Parathyroid adenoma (tissue), 2 donors: Measurements from ENCODE around the gene SLC9A3.

Source experiments
- H2AFZ ChIP-seq: fragments of 300-600 bp; sonication (generic); one replicate; pipeline ENCODE4 v1.7.0; 2017; ENCODE audit warnings: antibody characterized with exemption, mild to moderate bottlenecking
- H3K27ac ChIP-seq: fragments of 300-600 bp; sonication (generic); one replicate; pipeline ENCODE4 v1.7.0; 2017
- H3K27me3 ChIP-seq: fragments of 300-600 bp; sonication (generic); one replicate; pipeline ENCODE4 v1.7.0; 2017; ENCODE audit warnings: low read length; ENCODE audit not compliant: control insufficient read depth, insufficient read depth
- H3K36me3 ChIP-seq: fragments of 300-600 bp; sonication (generic); one replicate; pipeline ENCODE4 v1.7.0; 2017; ENCODE audit warnings: low read length; ENCODE audit not compliant: control insufficient read depth, insufficient read depth
- H3K4me1 ChIP-seq: fragments of 300-600 bp; sonication (generic); one replicate; pipeline ENCODE4 v1.7.0; 2017; ENCODE audit warnings: control low read depth
- H3K4me2 ChIP-seq: fragments of 300-600 bp; sonication (generic); one replicate; pipeline ENCODE4 v1.7.0; 2017; ENCODE audit warnings: low read length
- H3K4me3 ChIP-seq: fragments of 300-600 bp; sonication (generic); one replicate; pipeline ENCODE4 v1.7.0; 2017; ENCODE audit warnings: low read depth, low read length
- H3K79me2 ChIP-seq: fragments of 300-600 bp; sonication (generic); one replicate; pipeline ENCODE4 v1.7.0; 2017; ENCODE audit warnings: control low read depth
- H3K9ac ChIP-seq: fragments of 300-600 bp; sonication (generic); one replicate; pipeline ENCODE4 v1.7.0; 2017; ENCODE audit warnings: mild to moderate bottlenecking
- H3K9me3 ChIP-seq: fragments of 300-600 bp; sonication (generic); one replicate; pipeline ENCODE4 v1.7.0; 2017; ENCODE audit warnings: low read length; ENCODE audit not compliant: control insufficient read depth
- TF ChIP-seq, protein P1 (sequence below): fragments of 300-600 bp; sonication (generic); IDR thresholded peaks from one replicate; pipeline ENCODE4 v1.7.0; 2017; ENCODE audit warnings: antibody characterized with exemption, mild to moderate bottlenecking
- donor health status: primary hyperparathyroidism.

SLC9A3 gene

DNA sequence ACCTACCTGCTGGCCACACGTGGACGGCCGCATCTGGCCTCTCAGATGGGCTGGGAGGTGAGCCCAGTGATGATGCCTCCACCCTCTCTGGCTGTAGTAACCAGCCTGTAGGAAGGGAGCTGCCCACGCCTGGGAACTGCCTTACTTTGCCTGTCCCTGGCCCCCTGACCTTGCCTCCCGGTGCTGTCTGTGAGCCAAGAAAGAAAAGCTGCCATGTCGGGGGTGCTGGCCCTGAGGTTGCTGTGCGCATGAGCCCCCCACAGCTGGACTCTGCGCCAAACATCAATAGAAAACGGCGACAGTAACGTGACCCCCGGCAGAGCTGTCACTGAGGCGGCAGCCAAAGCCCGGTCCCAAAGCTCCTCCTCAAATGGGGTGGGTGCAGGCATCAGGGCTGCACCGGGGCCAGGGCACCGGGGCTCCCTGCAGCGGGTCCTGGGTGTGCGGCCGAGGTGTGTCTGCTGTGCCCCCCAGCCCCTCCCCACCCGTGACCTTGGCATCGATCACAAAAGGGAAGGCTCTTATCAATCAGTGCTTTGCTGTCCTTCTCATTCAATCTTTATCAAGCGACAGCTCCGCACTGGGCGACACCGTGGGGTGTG is 15.3 kb upstream of the SLC9A3 start:
- Histone ChIP-seq H3K9me3 (no peaks in the 10 kb centered on the region), H3K27me3 (peaks cover 4% of the 10 kb centered on the region), H3K4me2 (no peak overlapping the region), H2AFZ (no peak overlapping the region), H3K4me1 (no peaks in the 10 kb centered on the region), H3K4me3 (no peak overlapping the region), H3K36me3 (no peaks in the 10 kb centered on the region), H3K27ac (no peak overlapping the region), H3K79me2 (no peaks in the 10 kb centered on the region), H3K9ac (no peak overlapping the region)
- TF ChIP-seq, protein P1, sequence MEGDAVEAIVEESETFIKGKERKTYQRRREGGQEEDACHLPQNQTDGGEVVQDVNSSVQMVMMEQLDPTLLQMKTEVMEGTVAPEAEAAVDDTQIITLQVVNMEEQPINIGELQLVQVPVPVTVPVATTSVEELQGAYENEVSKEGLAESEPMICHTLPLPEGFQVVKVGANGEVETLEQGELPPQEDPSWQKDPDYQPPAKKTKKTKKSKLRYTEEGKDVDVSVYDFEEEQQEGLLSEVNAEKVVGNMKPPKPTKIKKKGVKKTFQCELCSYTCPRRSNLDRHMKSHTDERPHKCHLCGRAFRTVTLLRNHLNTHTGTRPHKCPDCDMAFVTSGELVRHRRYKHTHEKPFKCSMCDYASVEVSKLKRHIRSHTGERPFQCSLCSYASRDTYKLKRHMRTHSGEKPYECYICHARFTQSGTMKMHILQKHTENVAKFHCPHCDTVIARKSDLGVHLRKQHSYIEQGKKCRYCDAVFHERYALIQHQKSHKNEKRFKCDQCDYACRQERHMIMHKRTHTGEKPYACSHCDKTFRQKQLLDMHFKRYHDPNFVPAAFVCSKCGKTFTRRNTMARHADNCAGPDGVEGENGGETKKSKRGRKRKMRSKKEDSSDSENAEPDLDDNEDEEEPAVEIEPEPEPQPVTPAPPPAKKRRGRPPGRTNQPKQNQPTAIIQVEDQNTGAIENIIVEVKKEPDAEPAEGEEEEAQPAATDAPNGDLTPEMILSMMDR: no peak

DNA sequence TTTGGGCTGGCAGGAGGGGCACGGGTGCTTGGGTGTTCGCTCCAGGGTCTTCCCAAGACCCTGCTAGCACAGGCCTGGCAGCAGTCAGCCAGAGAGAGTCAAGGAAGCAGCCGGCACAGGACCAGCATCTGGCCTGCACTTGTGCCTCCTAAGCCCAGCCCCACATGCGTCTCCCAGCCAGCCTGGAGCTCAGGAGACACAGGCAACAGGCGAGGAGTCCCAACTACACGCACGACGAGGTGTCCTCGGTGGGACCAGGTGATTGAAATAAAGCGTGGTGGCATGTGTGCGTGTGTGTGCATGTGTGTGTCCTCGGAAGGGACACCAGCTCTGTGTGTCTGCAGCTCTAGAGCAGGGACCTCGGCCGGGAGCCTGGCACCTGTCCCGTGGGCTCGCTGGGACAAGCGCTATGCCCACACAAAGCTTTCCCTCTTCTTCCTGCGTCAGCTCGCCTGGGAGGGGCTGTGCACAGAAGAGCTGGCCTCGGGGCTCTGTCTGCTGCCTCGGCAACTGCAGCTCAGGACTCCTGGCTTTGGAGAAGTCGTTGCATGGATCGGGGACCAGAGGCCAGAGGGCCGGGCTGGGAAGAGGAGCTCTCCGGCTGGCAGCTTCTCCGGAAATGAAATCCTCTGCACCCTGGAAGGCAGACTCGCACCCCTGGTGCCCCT is 14.7 kb upstream of the SLC9A3 start:
- no peak overlapping the region for H3K9ac ChIP-seq
- no peak overlapping the region for H2AFZ ChIP-seq
- no peak overlapping the region for H3K27ac ChIP-seq
- H3K79me2 ChIP-seq: no peaks in the 10 kb centered on the region
- TF ChIP-seq, protein P1: no peak
- H3K4me2 ChIP-seq: no peak overlapping the region
- H3K9me3 ChIP-seq: no peaks in the 10 kb centered on the region
- no peak overlapping the region for H3K4me3 ChIP-seq
- H3K27me3 ChIP-seq: peaks cover 4% of the 10 kb centered on the region
- no peaks in the 10 kb centered on the region for H3K36me3 ChIP-seq
- no peaks in the 10 kb centered on the region for H3K4me1 ChIP-seq

DNA sequence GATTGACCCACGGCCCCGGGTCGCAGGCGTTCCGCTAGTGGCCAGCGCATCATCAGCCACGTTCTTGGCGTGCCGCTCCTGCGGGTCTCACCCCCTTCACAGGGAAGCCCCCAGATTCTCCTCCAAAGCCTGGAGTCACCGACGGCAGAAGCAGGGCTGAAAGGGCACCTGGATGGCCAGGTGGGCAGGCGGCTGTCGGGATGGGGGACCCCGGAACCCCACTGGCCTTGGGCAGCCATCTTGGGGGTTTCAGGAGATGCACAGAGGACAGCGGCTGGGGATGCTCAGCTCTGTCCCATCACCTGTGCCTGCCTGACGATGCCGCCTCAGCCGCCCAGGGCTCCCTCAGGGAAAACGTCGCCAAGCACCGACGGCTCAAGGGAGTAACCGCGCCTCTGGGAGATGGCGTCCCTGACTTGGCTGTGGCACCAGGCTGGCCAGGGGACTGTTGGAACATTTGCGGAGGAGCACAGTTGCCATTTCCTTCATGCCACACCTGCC is 14.1 kb upstream of the SLC9A3 start:
- H3K36me3 ChIP-seq: no peaks in the 10 kb centered on the region
- no peaks in the 10 kb centered on the region for H3K9me3 ChIP-seq
- H3K4me2 ChIP-seq: no peak overlapping the region
- no peaks in the 10 kb centered on the region for H3K79me2 ChIP-seq
- peaks cover 4% of the 10 kb centered on the region for H3K27me3 ChIP-seq
- H3K9ac ChIP-seq: no peak overlapping the region
- no peaks in the 10 kb centered on the region for H3K4me1 ChIP-seq
- H2AFZ ChIP-seq: no peak overlapping the region
- H3K27ac ChIP-seq: no peak overlapping the region
- TF ChIP-seq, protein P1: no peak
- H3K4me3 ChIP-seq: no peak overlapping the region

DNA sequence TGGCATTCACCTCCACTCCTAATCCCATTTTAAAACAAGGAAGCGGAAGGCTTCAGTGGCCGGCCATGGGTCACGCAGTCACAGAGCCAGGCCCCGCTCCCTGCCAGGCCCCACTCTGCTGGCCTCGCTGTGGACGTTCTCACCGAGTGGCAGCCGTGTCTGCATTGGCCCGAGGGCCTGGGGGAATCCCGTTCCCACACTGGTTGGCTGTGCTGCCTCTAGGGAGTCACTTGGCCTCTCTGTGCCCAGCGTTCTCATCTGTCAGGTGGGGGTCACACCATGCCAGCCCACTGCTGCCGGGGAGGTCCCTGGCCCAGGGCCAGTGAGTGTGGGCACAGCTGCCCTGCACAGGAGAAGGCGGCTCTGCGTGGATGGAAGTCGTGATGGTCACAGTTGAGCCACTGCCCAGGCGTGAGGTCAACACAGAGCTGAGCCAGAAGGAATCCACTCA is 13.4 kb upstream of the SLC9A3 start:
- H3K27me3 ChIP-seq: peaks cover 4% of the 10 kb centered on the region
- no peaks in the 10 kb centered on the region for H3K79me2 ChIP-seq
- no peaks in the 10 kb centered on the region for H3K4me1 ChIP-seq
- no peak overlapping the region for H3K9ac ChIP-seq
- TF ChIP-seq, protein P1: no peak
- H3K4me2 ChIP-seq: no peak overlapping the region
- H3K4me3 ChIP-seq: no peak overlapping the region
- H3K9me3 ChIP-seq: no peaks in the 10 kb centered on the region
- H2AFZ ChIP-seq: no peak overlapping the region
- no peaks in the 10 kb centered on the region for H3K36me3 ChIP-seq
- no peak overlapping the region for H3K27ac ChIP-seq

DNA sequence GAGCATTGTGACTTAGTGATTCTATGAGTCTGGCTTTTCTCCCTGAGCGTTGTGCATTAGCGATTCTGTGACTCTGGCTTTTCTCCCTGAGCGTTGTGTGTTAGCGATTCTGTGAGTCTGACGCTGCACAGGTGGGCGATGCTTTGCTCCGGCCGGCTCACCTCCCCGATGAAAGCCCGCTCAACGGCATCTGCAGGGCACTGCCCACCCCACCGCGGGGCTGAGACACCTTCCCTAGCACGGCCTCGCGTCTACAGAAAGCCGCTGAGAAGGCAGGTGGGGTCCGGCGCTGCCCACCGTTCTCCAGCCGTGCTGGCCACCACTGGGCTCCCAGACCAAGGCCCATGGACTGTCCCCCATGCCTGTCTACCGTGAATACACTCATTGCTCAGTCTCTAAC is 12.8 kb upstream of the SLC9A3 start:
- no peaks in the 10 kb centered on the region for H3K4me1 ChIP-seq
- H3K79me2 ChIP-seq: no peaks in the 10 kb centered on the region
- H3K4me2 ChIP-seq: no peak overlapping the region
- no peak overlapping the region for H2AFZ ChIP-seq
- TF ChIP-seq, protein P1: no peak
- H3K36me3 ChIP-seq: no peaks in the 10 kb centered on the region
- no peaks in the 10 kb centered on the region for H3K9me3 ChIP-seq
- H3K9ac ChIP-seq: no peak overlapping the region
- no peak overlapping the region for H3K4me3 ChIP-seq
- no peak overlapping the region for H3K27ac ChIP-seq
- H3K27me3 ChIP-seq: peaks cover 4% of the 10 kb centered on the region
